RWPE2 (cell line): ENCODE results near the gene CDC6.

Experiments
- ATAC-seq: fragments of 200-7000 bp; cut with Tn5 transposase; 3 replicates; pipeline ENCODE4 v1.9.1; 2021; ENCODE audit warnings: low read depth
- DNase-seq: peaks from one replicate; pipeline ENCODE4 v3.0.0-alpha.2; 2020; ENCODE audit warnings: low spot score
- H3K27ac ChIP-seq: fragments of 450-650 bp; 2 replicates; pipeline ENCODE4 v1.5.1; 2017; ENCODE audit warnings: mild to moderate bottlenecking; ENCODE audit not compliant: poor library complexity, severe bottlenecking
- H3K27me3 ChIP-seq: fragments of 250-450 bp; sonication (Bioruptor Pico); 2 replicates; pipeline ENCODE4 v1.5.1; 2021; ENCODE audit warnings: mild to moderate bottlenecking, moderate library complexity; ENCODE audit not compliant: insufficient read depth, poor library complexity, severe bottlenecking
- H3K36me3 ChIP-seq: fragments of 250-450 bp; sonication (Bioruptor Pico); 2 replicates; pipeline ENCODE4 v1.5.1; 2020; ENCODE audit warnings: low read depth, mild to moderate bottlenecking, moderate library complexity
- H3K4me1 ChIP-seq: fragments of 250-450 bp; sonication (Bioruptor Pico); 2 replicates; pipeline ENCODE4 v1.5.1; 2021; ENCODE audit warnings: mild to moderate bottlenecking, moderate library complexity; ENCODE audit not compliant: insufficient read depth, poor library complexity, severe bottlenecking
- H3K4me3 ChIP-seq: fragments of 250-450 bp; sonication (Bioruptor Pico); 2 replicates; pipeline ENCODE4 v1.5.1; 2021; ENCODE audit warnings: mild to moderate bottlenecking, moderate library complexity; ENCODE audit not compliant: severe bottlenecking
- H3K9me3 ChIP-seq: fragments of 250-450 bp; sonication (Bioruptor Pico); 2 replicates; pipeline ENCODE4 v1.5.1; 2021; ENCODE audit warnings: mild to moderate bottlenecking, moderate library complexity; ENCODE audit not compliant: severe bottlenecking
- CTCF ChIP-seq: fragments of 450-650 bp; IDR thresholded peaks from one replicate; pipeline ENCODE4 v1.5.1; 2017; ENCODE audit warnings: mild to moderate bottlenecking, moderate library complexity; ENCODE audit not compliant: poor library complexity, severe bottlenecking

Gene CDC6

DNA sequence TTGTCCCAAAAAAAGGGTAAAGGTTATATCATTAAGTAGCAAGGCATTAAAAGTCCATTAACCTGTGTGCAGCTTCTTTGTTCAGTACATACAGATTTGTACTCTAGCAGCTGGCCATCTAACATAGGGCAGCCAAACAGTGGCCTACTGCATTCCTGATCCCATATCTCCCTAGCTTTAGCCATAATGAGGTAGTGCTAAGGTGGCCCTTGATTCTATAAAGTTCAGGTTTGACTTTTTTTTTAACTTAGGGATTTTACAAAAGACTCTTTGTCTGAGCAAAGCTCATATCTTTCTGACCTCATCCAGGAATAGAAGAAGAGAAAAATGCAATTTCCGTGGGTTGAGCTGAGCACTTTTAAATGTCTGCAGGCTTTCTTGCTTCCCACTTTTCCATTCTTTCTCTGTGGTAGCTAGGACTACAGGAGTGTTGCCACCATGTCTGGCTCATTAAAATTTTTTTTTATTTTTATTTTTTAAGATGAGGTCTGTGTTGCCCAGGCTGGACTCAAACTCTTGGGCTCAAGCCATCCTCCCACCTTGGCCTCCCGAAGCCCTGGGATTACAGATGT is 19.5 kb upstream of the CDC6 start:
- no peak for TF ChIP-seq CTCF
- Histone ChIP-seq H3K27me3 (no peaks in the 10 kb centered on the region), H3K4me3 (no peak overlapping the region), H3K4me1 (no peaks in the 10 kb centered on the region), H3K9me3 (no peaks in the 10 kb centered on the region), H3K27ac (no peak overlapping the region), H3K36me3 (peaks cover 75% of the 10 kb centered on the region)
- DNase-seq (no peak), ATAC-seq (no peak)

DNA sequence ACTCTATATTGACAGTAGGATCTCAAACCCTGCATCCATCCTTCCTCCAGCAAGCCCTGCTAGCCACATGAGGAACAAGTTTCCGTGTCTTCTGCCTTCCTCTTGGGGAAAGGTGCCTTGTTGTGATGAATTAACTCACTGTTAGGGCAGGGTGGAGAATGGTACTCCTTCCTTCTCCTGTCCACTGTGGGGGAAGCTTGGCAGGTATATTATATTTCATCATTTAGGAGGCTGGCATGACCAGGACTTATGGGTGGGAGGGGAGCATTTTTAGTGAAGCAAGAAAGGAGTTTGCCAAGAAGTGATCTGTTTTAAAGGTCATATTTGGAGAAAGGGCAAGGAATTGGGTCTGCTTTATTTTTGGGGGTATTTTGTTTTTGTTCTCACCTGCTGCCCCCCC is 9.3 kb upstream of the CDC6 start:
- no peaks in the 10 kb centered on the region for H3K27me3 ChIP-seq
- H3K4me3 ChIP-seq: no peak overlapping the region
- peaks cover 52% of the 10 kb centered on the region for H3K36me3 ChIP-seq
- ATAC-seq (no peak), DNase-seq (no peak)
- TF ChIP-seq CTCF: no peak
- no peak overlapping the region for H3K27ac ChIP-seq
- no peaks in the 10 kb centered on the region for H3K9me3 ChIP-seq
- peaks cover 3% of the 10 kb centered on the region for H3K4me1 ChIP-seq

GRCh38 chr17:40279402-40279801 is 8.3 kb upstream of the CDC6 start:
- Histone ChIP-seq H3K27ac (no peak overlapping the region), H3K27me3 (no peaks in the 10 kb centered on the region), H3K9me3 (no peaks in the 10 kb centered on the region), H3K4me1 (peaks cover 11% of the 10 kb centered on the region), H3K36me3 (peaks cover 45% of the 10 kb centered on the region), H3K4me3 (no peak overlapping the region)
- TF ChIP-seq CTCF: no peak
- DNase-seq (no peak), ATAC-seq (no peak)

DNA sequence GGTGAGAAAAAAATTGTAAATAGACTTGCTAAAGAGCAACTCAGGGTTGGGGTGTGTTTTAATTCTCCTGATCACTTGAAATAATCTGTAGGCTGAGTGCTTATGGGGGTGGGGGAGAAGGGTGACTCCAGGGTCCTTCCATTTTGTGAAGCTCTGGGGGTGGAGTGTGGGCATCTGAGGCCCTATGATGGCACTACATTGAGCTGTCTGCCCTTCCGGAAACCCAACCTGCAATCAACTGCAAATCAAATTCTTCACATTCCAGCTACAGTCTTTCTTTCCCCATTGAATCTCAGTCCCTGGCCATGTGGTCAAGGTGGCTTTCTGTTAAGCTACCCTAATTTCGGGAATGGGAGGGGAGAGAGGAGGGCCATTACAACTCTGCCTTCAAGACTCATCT is 6.0 kb upstream of the CDC6 start:
- Histone ChIP-seq H3K36me3 (peaks cover 32% of the 10 kb centered on the region), H3K27ac (no peak overlapping the region), H3K4me1 (peaks cover 18% of the 10 kb centered on the region), H3K4me3 (no peak overlapping the region), H3K27me3 (no peaks in the 10 kb centered on the region), H3K9me3 (no peaks in the 10 kb centered on the region)
- ATAC-seq (no peak), DNase-seq (no peak)
- TF ChIP-seq CTCF: no peak

- peak; percentile 46 for ATAC-seq
These were observed 4.0 kb upstream of the CDC6 start for GRCh38 chr17:40283662-40284061.

More at GRCh38 chr17:40283662-40284061, 4.0 kb upstream of the CDC6 start:
- H3K4me1 ChIP-seq: peaks cover 18% of the 10 kb centered on the region
- no peak for TF ChIP-seq CTCF
- peaks cover 15% of the 10 kb centered on the region for H3K36me3 ChIP-seq
- no peaks in the 10 kb centered on the region for H3K27me3 ChIP-seq
- H3K27ac ChIP-seq: peak overlapping the region; percentile 88
- no peak for DNase-seq
- H3K4me3 ChIP-seq: peak overlapping the region; percentile 23
- H3K9me3 ChIP-seq: no peaks in the 10 kb centered on the region
